CD4-positive, alpha-beta T cell treated with Interleukin-15 for 1 hour (primary cell): ENCODE measurements around the gene MSH3.
"Not testable (repeated sequence)": the region's sequence is repeated elsewhere in the genome, so short reads cannot be mapped to it uniquely, and the experiment has no call there.

Experiments used
- DNase-seq: peaks from one replicate; pipeline ENCODE4 v3.0.0-alpha.2; 2020

Gene MSH3

GRCh38 chr5:80759866-80760577 lies 105.6 kb downstream of the MSH3 start:
- DNase-seq = no peak

- DNase-seq = no peak
Observed at GRCh38 chr5:80760680-80761079, 106.2 kb downstream of the MSH3 start.

DNA sequence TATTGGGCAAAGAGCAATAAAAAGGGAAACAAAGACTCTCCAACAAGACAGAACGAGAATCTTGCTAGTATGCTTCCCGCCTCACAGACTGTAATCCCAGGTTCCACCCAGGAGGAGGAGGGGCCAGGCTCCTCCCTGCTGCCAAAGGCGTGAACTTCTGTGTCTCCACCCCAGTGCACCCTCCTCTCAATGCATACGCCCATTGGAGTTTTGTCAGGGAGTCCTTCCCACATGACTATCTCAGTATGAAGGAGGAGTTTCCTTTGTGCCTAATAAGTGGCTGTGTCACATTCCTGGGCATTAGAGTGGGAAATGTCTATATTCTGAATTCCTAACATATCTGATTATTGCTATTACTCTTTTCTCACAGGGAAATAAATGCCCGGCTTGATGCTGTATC lies 106.7 kb downstream of the MSH3 start:
- DNase-seq = no peak

DNA sequence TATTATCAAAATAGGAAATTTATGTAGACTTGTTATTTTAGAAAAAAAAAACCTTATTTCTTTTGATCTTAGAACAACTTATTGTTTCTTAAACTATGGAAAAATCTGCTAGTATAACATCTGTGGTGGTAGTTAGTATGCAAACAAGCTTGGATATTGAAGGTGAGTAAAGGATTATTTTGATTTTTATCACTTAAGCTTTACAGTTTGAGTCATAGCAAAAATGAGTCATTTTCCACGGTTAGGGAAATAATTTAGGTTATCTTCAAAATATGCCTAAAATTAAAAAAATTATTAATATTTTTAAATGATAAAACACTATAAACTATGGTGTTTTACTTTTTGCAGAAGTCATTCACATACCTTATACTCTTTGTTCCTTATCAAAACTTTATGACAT lies 107.5 kb downstream of the MSH3 start:
- no peak for DNase-seq

DNA sequence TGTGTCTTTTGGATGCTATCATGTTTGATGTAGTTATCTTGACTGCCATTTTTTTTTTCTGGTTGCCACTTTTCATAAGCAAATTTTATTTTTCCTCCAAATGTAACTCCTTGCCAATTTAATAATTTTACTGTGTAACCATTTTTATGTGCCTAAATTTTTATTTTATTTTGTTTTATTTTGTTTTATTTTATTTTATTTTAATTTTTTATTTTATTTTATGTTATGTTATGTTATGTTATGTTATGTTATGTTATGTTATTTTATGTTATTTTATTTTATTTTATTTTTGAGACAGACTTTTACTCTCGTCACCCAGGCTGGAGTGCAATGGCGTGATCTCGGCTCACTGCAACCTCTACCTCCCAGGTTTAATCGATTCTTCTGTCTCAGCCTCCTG lies 108.1 kb downstream of the MSH3 start:
- no peak for DNase-seq

GRCh38 chr5:80763211-80763610 lies 108.8 kb downstream of the MSH3 start:
- DNase-seq = no peak

DNA sequence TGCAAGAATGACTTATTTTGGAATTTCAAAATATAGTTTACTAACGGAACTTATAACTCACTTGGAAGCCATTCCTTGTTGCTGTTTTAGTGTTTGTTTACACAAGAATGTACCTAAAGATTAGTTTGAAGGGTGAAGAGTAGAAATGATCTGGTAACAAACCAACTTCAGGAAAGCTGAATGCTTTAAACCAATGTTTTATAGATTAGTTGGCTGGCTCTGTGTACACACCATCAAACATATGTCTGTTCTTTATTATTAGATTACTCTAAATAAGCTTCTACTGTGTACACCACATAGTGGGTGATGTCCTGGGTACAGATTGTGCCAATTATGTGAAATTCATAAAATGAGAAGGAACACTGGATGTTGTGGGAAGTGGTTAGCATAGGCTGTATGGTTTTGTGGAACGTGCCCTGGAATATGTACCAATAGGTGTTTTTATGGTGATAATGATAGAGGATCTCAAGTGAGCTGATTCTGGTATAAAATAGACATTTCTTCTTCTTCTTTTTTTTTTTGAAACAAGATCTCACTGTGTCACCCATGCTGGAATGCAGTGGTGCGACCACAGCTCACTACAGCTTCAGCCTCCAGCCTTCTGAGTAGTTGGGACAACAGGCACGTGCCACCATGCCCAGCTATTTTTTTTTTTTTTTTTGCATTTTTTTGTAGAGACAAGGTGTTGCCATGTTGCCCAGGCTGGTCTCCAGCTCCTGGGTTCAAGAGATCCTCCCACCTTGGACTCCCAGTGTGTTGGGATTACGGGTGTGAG lies 109.6 kb downstream of the MSH3 start:
- no peak for DNase-seq

GRCh38 chr5:80764786-80765185 lies 110.3 kb downstream of the MSH3 start:
- no peak for DNase-seq

- DNase-seq = no peak
Observed at GRCh38 chr5:80777347-80778287, 123.2 kb downstream of the MSH3 start.

DNA sequence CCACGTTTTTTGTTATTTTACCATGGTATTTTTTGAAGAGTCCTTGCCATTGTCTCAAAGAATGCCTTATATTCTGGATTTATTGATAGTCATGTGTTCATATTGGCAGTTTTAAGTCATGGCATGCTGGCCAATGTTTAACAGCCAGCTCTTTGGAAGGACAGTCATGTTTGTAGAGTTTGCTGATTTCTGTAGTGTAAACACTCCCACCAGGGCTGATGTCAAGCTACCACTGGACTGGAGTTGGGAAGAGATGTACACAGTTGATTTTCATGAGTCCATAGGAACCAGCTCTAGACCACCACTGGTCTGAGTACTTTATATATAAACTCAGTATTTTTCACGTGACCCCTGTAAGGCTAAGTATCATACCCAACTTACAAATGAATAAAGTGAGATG lies 125.6 kb downstream of the MSH3 start:
- DNase-seq = no peak

DNA sequence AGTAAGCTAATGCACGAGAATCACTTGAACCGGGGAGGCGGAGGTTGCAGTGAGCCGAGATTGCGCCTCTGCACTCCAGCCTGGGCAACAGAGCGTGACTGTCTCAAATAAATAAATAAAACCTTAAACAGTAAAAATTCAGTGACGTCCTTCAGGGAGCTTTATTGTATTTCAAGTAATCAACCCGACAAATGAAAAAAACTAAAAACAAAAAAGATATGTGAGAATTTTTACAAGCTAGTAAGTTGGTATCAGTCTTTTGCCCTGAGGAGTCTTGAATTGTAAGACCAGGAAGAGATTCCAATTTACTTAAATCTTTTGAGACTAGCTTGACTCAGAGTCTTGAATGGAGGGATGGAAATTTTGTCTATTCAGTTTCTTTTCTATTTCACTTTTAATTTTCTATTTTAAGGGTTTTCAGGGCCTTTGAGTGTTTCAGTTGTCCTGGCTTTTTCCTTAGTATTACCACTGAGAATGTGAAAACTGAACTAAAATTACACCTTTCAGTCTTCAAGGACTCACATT lies 126.4 kb downstream of the MSH3 start:
- DNase-seq = no peak

DNA sequence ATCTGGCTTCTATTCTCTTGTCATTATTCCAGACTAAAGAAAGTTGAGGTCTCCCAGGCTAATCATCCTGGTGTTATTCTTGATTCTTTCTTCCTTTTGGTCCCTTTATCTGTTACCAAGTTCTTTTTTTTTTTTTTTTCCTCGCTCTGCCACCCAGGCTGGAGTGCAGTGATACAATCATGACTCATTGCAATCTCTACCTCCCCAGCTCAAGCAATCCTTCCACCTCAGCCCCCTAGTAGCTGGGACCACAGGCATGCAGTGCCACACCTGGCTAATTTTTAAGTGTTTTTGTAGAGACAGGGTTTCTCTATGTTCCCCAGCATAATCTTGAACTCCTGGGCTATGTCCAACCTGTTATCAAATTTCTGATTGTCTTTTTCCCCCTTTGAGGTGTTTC lies 126.9 kb downstream of the MSH3 start:
- no peak for DNase-seq

- DNase-seq = no peak
Observed at GRCh38 chr5:80782626-80783025, 128.2 kb downstream of the MSH3 start.

- not testable (repeated sequence) for DNase-seq
Observed at GRCh38 chr5:80783751-80784150, 129.3 kb downstream of the MSH3 start.

GRCh38 chr5:80784451-80784850 lies 130.0 kb downstream of the MSH3 start:
- no peak for DNase-seq

DNA sequence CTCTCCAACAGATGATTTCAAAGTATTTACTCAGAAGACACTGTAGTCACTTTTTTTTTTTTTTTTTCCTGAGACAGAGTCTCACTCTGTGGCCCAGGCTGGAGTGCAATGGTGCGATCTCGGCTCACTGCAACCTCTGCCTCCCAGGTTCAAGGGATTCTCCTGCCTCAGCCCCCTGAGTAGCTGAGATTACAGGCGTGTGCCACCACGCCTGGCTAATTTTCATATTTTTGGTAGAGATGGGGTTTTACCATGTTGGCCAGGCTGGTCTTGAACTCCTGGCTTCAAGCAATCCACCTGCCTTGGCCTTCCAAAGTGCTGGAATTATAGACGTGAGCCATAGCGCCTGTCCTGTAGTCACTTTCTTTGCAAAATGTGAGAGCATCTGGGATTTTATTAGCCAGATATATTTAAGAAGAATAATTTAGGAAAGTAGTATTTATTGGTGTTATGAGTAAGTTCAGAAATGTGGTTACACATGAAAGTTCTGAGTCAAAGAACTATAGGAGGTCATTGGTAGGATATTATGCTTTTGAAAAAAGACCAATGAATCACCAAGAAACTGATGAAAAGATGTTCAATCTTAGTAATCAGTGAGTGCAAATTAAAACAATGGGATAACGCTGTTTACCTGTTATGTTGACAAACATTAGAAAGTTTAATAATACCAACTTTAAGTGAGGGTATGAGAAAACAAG lies 135.0 kb downstream of the MSH3 start:
- not testable (repeated sequence) for DNase-seq

DNA sequence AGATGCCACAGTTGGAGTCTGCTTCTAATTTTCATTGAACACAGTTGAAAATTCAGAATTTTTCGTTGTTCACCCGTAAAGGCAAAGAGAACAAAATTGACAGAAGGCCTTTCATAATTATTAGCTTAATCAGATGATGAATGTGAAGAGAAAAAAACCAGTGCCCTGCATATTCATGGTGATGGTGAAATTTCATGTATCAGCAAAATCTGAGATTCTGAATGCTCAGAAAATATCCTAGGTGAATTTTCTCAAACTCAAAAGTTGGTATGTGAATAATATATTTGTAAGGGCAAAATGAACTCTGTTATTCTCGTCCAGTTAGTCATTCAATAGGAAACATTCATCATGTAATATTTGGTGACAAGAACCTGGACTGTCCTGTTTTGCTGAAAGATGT lies 136.2 kb downstream of the MSH3 start:
- DNase-seq = no peak

GRCh38 chr5:80793354-80793753 lies 138.9 kb downstream of the MSH3 start:
- DNase-seq = no peak

GRCh38 chr5:80796846-80797245 lies 142.4 kb downstream of the MSH3 start:
- no peak for DNase-seq

- DNase-seq = no peak
Observed at GRCh38 chr5:80797428-80798024, 143.1 kb downstream of the MSH3 start.

GRCh38 chr5:80798166-80798565 lies 143.7 kb downstream of the MSH3 start:
- DNase-seq = no peak

DNA sequence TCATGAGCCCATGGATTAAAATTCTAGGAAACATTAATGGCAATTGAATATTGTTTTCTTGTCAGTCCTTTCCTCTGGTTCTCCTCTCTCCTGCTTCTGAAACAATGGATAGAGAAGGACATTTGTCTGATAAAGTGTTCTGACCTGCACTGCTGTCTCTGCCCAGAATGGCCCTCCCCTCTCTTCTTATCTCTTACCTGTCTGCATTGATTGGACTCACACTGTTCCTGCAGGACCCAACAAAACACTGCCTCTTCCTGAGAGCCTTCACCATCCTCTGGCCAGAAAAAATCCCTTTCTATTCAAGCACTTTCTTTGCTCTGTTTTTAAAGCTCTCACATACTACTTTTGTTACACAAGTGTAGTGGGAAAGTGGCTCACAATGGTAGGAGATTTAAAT lies 144.2 kb downstream of the MSH3 start:
- no peak for DNase-seq
